Lung (tissue), 12 donors: ENCODE results near the gene PPM1N. TPM values are rescaled to one million over a fixed set of nuclear protein-coding genes. Genes with fewer than 3 reads are reported as not detected.

Experiments used
- ATAC-seq: fragments of 200-7000 bp; cut with Tn5 transposase; one replicate; pipeline ENCODE4 v1.9.1; 2020; ENCODE audit warnings: moderate number of reproducible peaks; ENCODE audit not compliant: insufficient read depth, low FRiP score
- DNase-seq, 3 donors: peaks; one replicate each; pipeline ENCODE4 v3.0.0-alpha.2; 2013 to 2017
- H3K27ac ChIP-seq, 2 donors: one replicate each; pipeline ENCODE4 v1.5.1; 2013; ENCODE audit warnings: mild to moderate bottlenecking in 2 of 2, moderate library complexity in 2 of 2, control low read depth in 1 of 2, inconsistent platforms in 1 of 2, low read depth in 1 of 2, low read length in 1 of 2
- H3K27me3 ChIP-seq, 3 donors: one replicate each; pipeline ENCODE4 v1.5.1; 2013; ENCODE audit warnings: low read length in 2 of 3; ENCODE audit not compliant: control insufficient read depth in 3 of 3, insufficient read depth in 3 of 3
- H3K36me3 ChIP-seq, 4 donors: one replicate each; pipeline ENCODE4 v1.5.1; 2013; ENCODE audit warnings: low read length in 4 of 4, mild to moderate bottlenecking in 1 of 4, moderate library complexity in 1 of 4; ENCODE audit not compliant: control insufficient read depth in 4 of 4, insufficient read depth in 4 of 4
- H3K4me1 ChIP-seq, 5 donors: one replicate each; pipeline ENCODE4 v1.5.1; 2013; ENCODE audit warnings: low read length in 5 of 5, mild to moderate bottlenecking in 2 of 5, moderate library complexity in 1 of 5; ENCODE audit not compliant: control insufficient read depth in 5 of 5, insufficient read depth in 5 of 5
- H3K4me3 ChIP-seq: one replicate; pipeline ENCODE4 v1.5.1; 2013; ENCODE audit warnings: mild to moderate bottlenecking, control low read depth, moderate library complexity
- H3K9ac ChIP-seq, 2 donors: one replicate each; pipeline ENCODE4 v1.5.1; 2013; ENCODE audit warnings: low read length in 2 of 2, control low read depth in 1 of 2; ENCODE audit not compliant: insufficient read depth in 1 of 2
- H3K9me3 ChIP-seq, 4 donors: one replicate each; pipeline ENCODE4 v1.5.1; 2013; ENCODE audit warnings: low read length in 3 of 4, mild to moderate bottlenecking in 1 of 4, moderate library complexity in 1 of 4; ENCODE audit not compliant: control insufficient read depth in 4 of 4, insufficient read depth in 3 of 4
- CTCF ChIP-seq: IDR thresholded peaks from 2 replicates; pipeline ENCODE4 v1.5.1; 2012; ENCODE audit warnings: mild to moderate bottlenecking; ENCODE audit errors: control extremely low read depth, extremely low read depth
- WGBS, 2 donors: extraction: QIAGEN DNeasy Blood & Tissue Kit; methylation state at CpG; one replicate each; pipeline ENCODE4 v1.1.7; 2013; 5-methylcytosine and 5-hydroxymethylcytosine counted together
- polyA plus RNA-seq, 2 donors: library from polyadenylated mRNA; stranded (reverse); fragments of 200-250 nt; gene quantifications; one replicate each; pipeline ENCODE4 v1.2.1, GENCODE V29; 2013
- total RNA-seq, 2 donors: library from RNA; depleted of rRNA in 1 of 2; stranded (reverse); fragments of >200 nt in 1 of 2; gene quantifications; one replicate each; pipeline ENCODE4 v1.2.1, GENCODE V29; 2014 to 2021
- donor health status: control.
- donor health status: control.
- donor health status: Bipolar disorder and iron deficiency.
- donor health status: healthy.
- donor health status: DM: yes; HTN: yes; CAD: no.

The PPM1N gene
- total and polyA plus RNA-seq, 4 donors = 0.37 to 8.1 (median 1.6) TPM

- Histone ChIP-seq H3K9ac (no peak overlapping the region), H3K27me3 (peaks cover 0 to 31% (median 26%) of the 10 kb centered on the region in 3 donors), H3K9me3 (no peaks in the 10 kb centered on the region), H3K36me3 (no peaks in the 10 kb centered on the region), H3K27ac (no peak overlapping the region), H3K4me3 (no peak overlapping the region), H3K4me1 (peaks cover 3 to 14% (median 10%) of the 10 kb centered on the region in 5 donors)
- ATAC-seq (no peak), DNase-seq (no peak)
- WGBS, 2 donors = 25 to 26% methylated on average over 16 of the region's 16 CpGs
- no peak for TF ChIP-seq CTCF
Observed at GRCh38 chr19:45497791-45498190, 452 bp upstream of the PPM1N start.

- WGBS, 2 donors = 14% methylated on average over 37 of the region's 37 CpGs
- TF ChIP-seq CTCF = no peak
- DNase-seq (peak in 1 of 3 donors; percentile 44), ATAC-seq (no peak)
- Histone ChIP-seq H3K27ac (no peak overlapping the region), H3K9me3 (no peaks in the 10 kb centered on the region), H3K27me3 (peaks cover 0 to 31% (median 26%) of the 10 kb centered on the region in 3 donors), H3K4me3 (no peak overlapping the region), H3K9ac (no peak overlapping the region), H3K36me3 (no peaks in the 10 kb centered on the region), H3K4me1 (peaks cover 3 to 14% (median 6%) of the 10 kb centered on the region in 5 donors)
Observed at GRCh38 chr19:45499196-45500180, 1.2 kb downstream of the PPM1N start.

GRCh38 chr19:45500918-45501729 lies 2.9 kb downstream of the PPM1N start:
- TF ChIP-seq CTCF = no peak
- Histone ChIP-seq H3K36me3 (no peaks in the 10 kb centered on the region), H3K27ac (no peak overlapping the region), H3K9me3 (no peaks in the 10 kb centered on the region), H3K27me3 (peaks cover 0 to 31% (median 26%) of the 10 kb centered on the region in 3 donors), H3K4me1 (peaks cover 3 to 14% (median 6%) of the 10 kb centered on the region in 5 donors), H3K9ac (no peak overlapping the region), H3K4me3 (no peak overlapping the region)
- no peak for ATAC-seq
- 84 to 87% methylated on average over 8 of the region's 8 CpGs for WGBS, 2 donors
- no peak for DNase-seq
